T-helper 2 cell treated with Interferon-gamma antibody and Interleukin-4, amounts not matched to agents 5 μg/mL and 100 μg/mL, for 36 hours (primary cell): ENCODE results near the gene EXD3.

Experiments used
- DNase-seq: peaks from one replicate; pipeline ENCODE4 v3.0.0; 2021; ENCODE audit warnings: low spot score
- H3K27ac Mint-ChIP-seq: one replicate; pipeline ENCODE4 v1.8.0; 2021; ENCODE audit warnings: mild to moderate bottlenecking, mixed read lengths
- H3K27me3 Mint-ChIP-seq: one replicate; pipeline ENCODE4 v1.8.0; 2021; ENCODE audit warnings: low read depth, mixed read lengths
- H3K36me3 Mint-ChIP-seq: one replicate; pipeline ENCODE4 v1.8.0; 2021; ENCODE audit warnings: low read depth, mixed read lengths
- H3K4me1 Mint-ChIP-seq: one replicate; pipeline ENCODE4 v1.8.0; 2021; ENCODE audit warnings: low read depth, mixed read lengths
- H3K4me3 Mint-ChIP-seq: one replicate; pipeline ENCODE4 v1.8.0; 2022; ENCODE audit warnings: mild to moderate bottlenecking, moderate library complexity, mixed read lengths
- H3K9me3 Mint-ChIP-seq: one replicate; pipeline ENCODE4 v1.8.0; 2021; ENCODE audit warnings: mixed read lengths

EXD3 gene

GRCh38 chr9:137446851-137447471 is 24.0 kb upstream of the EXD3 start:
- Mint-ChIP-seq H3K4me1 (peaks cover 14% of the 10 kb centered on the region), H3K9me3 (no peaks in the 10 kb centered on the region), H3K4me3 (no peak overlapping the region), H3K36me3 (peaks cover 7% of the 10 kb centered on the region), H3K27ac (no peak overlapping the region), H3K27me3 (peaks cover 10% of the 10 kb centered on the region)
- no peak for DNase-seq

- peaks cover 7% of the 10 kb centered on the region for H3K36me3 Mint-ChIP-seq
- no peaks in the 10 kb centered on the region for H3K9me3 Mint-ChIP-seq
- peaks cover 15% of the 10 kb centered on the region for H3K4me1 Mint-ChIP-seq
- no peak overlapping the region for H3K27ac Mint-ChIP-seq
- H3K27me3 Mint-ChIP-seq, result peaks cover 12% of the 10 kb centered on the region
- DNase-seq, result no peak
- H3K4me3 Mint-ChIP-seq, result no peak overlapping the region
Observed at GRCh38 chr9:137445930-137446431, 23.0 kb upstream of the EXD3 start.

GRCh38 chr9:137445275-137445807 is 22.4 kb upstream of the EXD3 start:
- Mint-ChIP-seq H3K36me3 (peaks cover 4% of the 10 kb centered on the region), H3K27me3 (peaks cover 12% of the 10 kb centered on the region), H3K9me3 (no peaks in the 10 kb centered on the region), H3K4me1 (peaks cover 13% of the 10 kb centered on the region), H3K4me3 (no peak overlapping the region), H3K27ac (peak overlapping the region; percentile 66)
- peak; percentile 79 for DNase-seq

GRCh38 chr9:137444106-137444790 is 21.3 kb upstream of the EXD3 start:
- no peak for DNase-seq
- Mint-ChIP-seq H3K4me1 (peaks cover 11% of the 10 kb centered on the region), H3K27me3 (peaks cover 15% of the 10 kb centered on the region), H3K27ac (no peak overlapping the region), H3K36me3 (peaks cover 1% of the 10 kb centered on the region), H3K4me3 (no peak overlapping the region), H3K9me3 (no peaks in the 10 kb centered on the region)

- Mint-ChIP-seq H3K4me1 (peaks cover 9% of the 10 kb centered on the region), H3K27me3 (peaks cover 15% of the 10 kb centered on the region), H3K36me3 (no peaks in the 10 kb centered on the region), H3K4me3 (peak overlapping the region; percentile 78), H3K9me3 (no peaks in the 10 kb centered on the region), H3K27ac (no peak overlapping the region)
- DNase-seq, result no peak
Observed at GRCh38 chr9:137441935-137442321, 19.0 kb upstream of the EXD3 start.

- Mint-ChIP-seq H3K27ac (no peak within 1 kb of the TSS), H3K27me3 (peaks cover 15% of the 10 kb centered on the region), H3K36me3 (no peaks in the 10 kb centered on the region), H3K9me3 (no peaks in the 10 kb centered on the region), H3K4me3 (peak within 1 kb of the TSS; percentile 78), H3K4me1 (peaks cover 9% of the 10 kb centered on the region)
- DNase-seq, result no peak
Observed at GRCh38 chr9:137441289-137441934, 18.4 kb upstream of the EXD3 start, which contains the start of gene ENTPD8. Gene ENTPD8, minus strand, starts transcription at chr9:137441357. Its CDS starts 3,072 bp downstream, at chr9:137438285.

- Mint-ChIP-seq H3K27me3 (peaks cover 14% of the 10 kb centered on the region), H3K9me3 (no peaks in the 10 kb centered on the region), H3K27ac (no peak overlapping the region), H3K4me3 (no peak overlapping the region), H3K4me1 (peaks cover 2% of the 10 kb centered on the region), H3K36me3 (no peaks in the 10 kb centered on the region)
- DNase-seq, result no peak
Observed at GRCh38 chr9:137439158-137439714, 16.3 kb upstream of the EXD3 start.

GRCh38 chr9:137438591-137439157 is 15.7 kb upstream of the EXD3 start:
- H3K27me3 Mint-ChIP-seq, result peaks cover 12% of the 10 kb centered on the region
- no peaks in the 10 kb centered on the region for H3K9me3 Mint-ChIP-seq
- no peaks in the 10 kb centered on the region for H3K36me3 Mint-ChIP-seq

GRCh38 chr9:137437691-137438590 is 15.0 kb upstream of the EXD3 start:
- no peak overlapping the region for H3K27ac Mint-ChIP-seq
- no peak overlapping the region for H3K4me3 Mint-ChIP-seq
- no peaks in the 10 kb centered on the region for H3K36me3 Mint-ChIP-seq
- H3K27me3 Mint-ChIP-seq, result peaks cover 9% of the 10 kb centered on the region
- H3K4me1 Mint-ChIP-seq, result peaks cover 2% of the 10 kb centered on the region
- no peak for DNase-seq
- no peaks in the 10 kb centered on the region for H3K9me3 Mint-ChIP-seq

More at GRCh38 chr9:137438591-137439157, 15.7 kb upstream of the EXD3 start:
- Mint-ChIP-seq H3K27ac (no peak overlapping the region), H3K4me3 (no peak overlapping the region), H3K4me1 (peaks cover 2% of the 10 kb centered on the region)
- no peak for DNase-seq

- Mint-ChIP-seq H3K27ac (no peak overlapping the region), H3K36me3 (no peaks in the 10 kb centered on the region), H3K4me3 (no peak overlapping the region), H3K9me3 (no peaks in the 10 kb centered on the region), H3K4me1 (peaks cover 1% of the 10 kb centered on the region), H3K27me3 (peaks cover 5% of the 10 kb centered on the region)
- no peak for DNase-seq
Observed at GRCh38 chr9:137436761-137437600, 14.0 kb upstream of the EXD3 start.

- Mint-ChIP-seq H3K27me3 (peaks cover 3% of the 10 kb centered on the region), H3K27ac (no peak overlapping the region), H3K36me3 (no peaks in the 10 kb centered on the region), H3K4me1 (no peaks in the 10 kb centered on the region), H3K9me3 (no peaks in the 10 kb centered on the region), H3K4me3 (no peak overlapping the region)
- DNase-seq, result no peak
Observed at GRCh38 chr9:137435980-137436760, 13.2 kb upstream of the EXD3 start.
